K562 (cell line): ENCODE results near the gene DNAJB6. TPM values are rescaled to one million over a fixed set of nuclear protein-coding genes. Genes with fewer than 3 reads are reported as not detected.

Experiments used
- polyA plus RNA-seq, 8 experiments: library from polyadenylated mRNA; depleted of rRNA in 4 of 8; stranded (reverse) in 5 of 8; unstranded in 3 of 8; fragments of >200 nt; fragmentation: Nextera tagmentation in 2 of 8; fragmentation: Illumina TruSeq in 1 of 8; extraction: Ambion mirVana in 2 of 8; extraction: Trizol in 1 of 8; gene quantifications; 2 replicates each; pipeline versions ENCODE4 v1.2.1 to v1.2.3, GENCODE V29; 2011 to 2014; ENCODE audit warnings: inconsistent platforms in 1 of 8, missing spikeins in 1 of 8
- total RNA-seq, 7 experiments: library from RNA; depleted of rRNA in 6 of 7; stranded (reverse); fragments of >200 nt in 6 of 7; fragmentation: Illumina TruSeq in 2 of 7; extraction: Trizol in 2 of 7; gene quantifications; 2 replicates each; pipeline versions ENCODE4 v1.2.1 to v1.2.3, GENCODE V29; 2011 to 2021; ENCODE audit warnings: low replicate concordance in 1 of 7

The DNAJB6 gene
- total and polyA plus RNA-seq, 9 of the 15 experiments (the other 6 are each of a cell fraction or from before 2014, with no cell fraction given) = 84.5 to 158 (median 135) TPM

Other genes starting within 250 kb of the DNAJB6 start
- 75.4 and 80.9 TPM in 2 replicates for gene UBE3C, start 198.1 kb upstream of the DNAJB6 start, total RNA-seq (2014; rRNA removed)
- gene UBE3C, start 198.1 kb upstream of the DNAJB6 start, total RNA-seq (2014; rRNA removed; fragmentation: Illumina TruSeq; extraction: Trizol) = 91.7 and 99.0 TPM in 2 replicates
- 75.4 and 84.7 TPM in 2 replicates for gene UBE3C, start 198.1 kb upstream of the DNAJB6 start, total RNA-seq (2015; rRNA removed; fragmentation: Illumina TruSeq; extraction: Trizol)
- 76.0 and 76.4 TPM in 2 replicates for gene UBE3C, start 198.1 kb upstream of the DNAJB6 start, total RNA-seq (2021)
- gene UBE3C, start 198.1 kb upstream of the DNAJB6 start, polyA plus RNA-seq (2011; rRNA removed) = 45.4 and 81.4 TPM in 2 replicates
- gene UBE3C, start 198.1 kb upstream of the DNAJB6 start, polyA plus RNA-seq (2014; fragmentation: Illumina TruSeq; extraction: Trizol) = 59.8 and 66.9 TPM in 2 replicates
- 10 to 100 TPM in 1 of 2 experiments, 1 to 10 TPM in 1; 9.6 to 15.3 TPM for gene UBE3C, start 198.1 kb upstream of the DNAJB6 start, polyA plus RNA-seq (2014; fragmentation: Nextera tagmentation; extraction: Ambion mirVana)
- 58.0 and 61.9 TPM in 2 replicates for gene UBE3C, start 198.1 kb upstream of the DNAJB6 start, polyA plus RNA-seq (2014; rRNA removed)